ENCODE results near the gene WSCD1.

WSCD1 gene

DNA sequence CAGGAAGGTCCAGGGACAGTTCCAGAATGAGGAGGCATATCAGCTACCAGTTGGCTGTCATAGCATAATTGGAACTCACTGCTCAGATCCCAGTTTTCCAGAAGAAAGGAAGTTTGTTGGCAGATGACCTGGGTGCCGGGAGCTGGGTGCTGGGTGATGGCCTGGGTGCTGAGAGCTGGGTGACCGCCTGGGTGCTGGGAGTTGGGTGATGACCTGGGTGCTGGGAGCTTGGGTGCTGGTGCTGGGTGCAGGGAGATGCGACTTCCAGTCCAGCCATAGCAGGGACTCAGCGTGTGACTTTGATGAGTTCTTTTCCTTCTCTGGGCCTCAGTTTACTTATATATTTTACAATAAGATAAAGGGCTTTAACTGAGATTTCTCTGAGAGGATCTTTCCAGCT, 18.0 kb downstream of the WSCD1 start:
- no peak for DNase-seq

DNA sequence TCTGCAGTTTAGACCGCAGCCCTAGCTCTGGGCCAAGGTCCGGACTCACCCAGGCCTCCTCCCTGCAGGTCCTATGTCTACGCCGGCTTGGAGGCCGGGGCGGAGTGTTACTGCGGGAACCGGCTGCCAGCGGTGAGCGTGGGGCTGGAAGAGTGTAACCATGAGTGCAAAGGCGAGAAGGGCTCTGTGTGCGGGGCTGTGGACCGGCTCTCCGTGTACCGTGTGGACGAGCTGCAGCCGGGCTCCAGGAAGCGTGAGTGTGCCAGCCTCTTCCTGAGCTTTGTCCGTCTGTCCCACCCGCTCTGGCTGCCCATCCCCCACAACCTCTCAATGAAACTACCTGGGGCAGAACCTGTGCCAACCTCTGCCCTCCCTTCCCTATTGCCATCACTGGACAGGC, 20.1 kb downstream of the WSCD1 start:
- peak; percentile 3 for DNase-seq

DNA sequence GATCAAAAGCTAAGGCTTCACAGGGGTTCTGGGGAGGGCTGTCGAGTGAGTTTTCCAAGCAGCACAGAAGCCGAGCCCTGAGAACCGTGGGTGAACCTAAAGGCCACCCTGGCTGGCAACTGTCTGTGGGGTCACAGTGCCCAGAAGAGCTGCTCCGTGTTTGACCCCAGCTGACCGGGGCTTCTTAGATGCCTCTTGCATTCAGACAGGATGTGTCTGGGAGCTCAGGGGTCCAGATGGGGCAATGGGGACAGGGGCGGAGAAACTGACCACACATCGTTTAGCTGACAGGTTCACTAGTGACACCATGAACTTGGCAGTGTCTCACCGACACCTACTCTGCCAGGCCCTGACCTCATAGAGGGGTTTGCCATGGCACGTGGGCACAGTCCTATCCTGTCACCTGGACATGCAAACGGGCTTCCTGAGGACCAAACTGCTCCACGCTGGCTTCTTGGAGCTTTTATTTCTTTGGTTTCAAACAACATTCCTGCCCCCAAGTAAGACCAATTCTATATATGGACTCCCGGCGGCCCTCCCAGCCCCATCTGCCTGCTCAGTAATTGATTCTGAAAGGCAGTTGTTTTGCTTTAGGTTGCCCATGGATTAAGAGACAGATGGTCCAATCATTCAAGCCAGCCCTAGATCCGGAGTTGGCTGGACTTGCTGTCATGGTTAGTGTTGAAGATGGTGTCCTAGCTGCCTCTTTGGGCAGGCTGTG, 22.2 kb downstream of the WSCD1 start:
- no peak for DNase-seq

DNA sequence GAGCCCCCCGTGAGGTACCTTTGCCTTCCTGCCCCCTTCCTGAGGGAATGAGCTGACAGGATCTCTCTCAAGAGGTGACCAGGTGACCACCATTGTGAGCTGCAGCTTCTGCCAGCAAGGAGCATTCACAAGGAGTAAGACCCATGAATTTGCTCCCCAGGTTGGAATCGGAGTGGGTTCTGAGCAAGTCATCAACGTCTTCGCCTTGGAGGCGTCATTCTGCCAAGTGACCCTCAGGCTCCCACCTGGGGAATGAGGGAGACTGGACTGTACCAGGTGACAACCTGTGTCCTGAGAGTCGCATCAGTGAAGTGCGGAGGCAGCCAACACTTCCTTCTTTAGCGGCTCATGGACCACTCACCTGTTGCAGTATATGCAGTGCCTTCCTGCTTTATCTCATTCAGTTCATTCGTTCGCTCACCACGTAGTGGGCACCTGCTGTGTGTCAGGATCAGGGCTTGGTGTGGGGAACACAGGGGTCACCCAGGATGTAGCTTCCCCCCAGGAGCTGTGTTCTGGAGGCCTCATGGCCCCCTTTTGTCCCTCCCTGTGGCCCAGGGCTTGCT, 22.8 kb downstream of the WSCD1 start:
- no peak for DNase-seq

DNA sequence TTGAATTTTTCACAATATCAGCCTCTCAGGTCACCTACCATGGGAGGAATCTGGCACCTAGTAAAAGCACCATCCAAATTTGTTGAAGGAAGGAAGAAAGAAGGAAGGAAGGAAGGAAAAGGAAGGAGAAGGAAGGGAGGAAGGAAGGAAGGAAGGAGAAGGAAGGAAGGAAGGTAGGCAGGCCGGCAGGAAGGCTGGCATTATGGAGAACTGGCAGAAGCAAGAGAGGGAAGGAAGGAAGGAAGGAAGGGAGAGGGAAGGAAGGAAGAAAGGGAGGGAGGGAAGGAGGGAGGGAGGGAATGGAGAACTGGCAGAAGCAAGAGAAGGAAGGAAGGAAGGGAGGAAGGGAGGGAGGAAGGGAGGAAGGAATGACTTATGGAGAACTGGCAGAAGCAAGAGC, 24.3 kb downstream of the WSCD1 start:
- DNase-seq = no peak

DNA sequence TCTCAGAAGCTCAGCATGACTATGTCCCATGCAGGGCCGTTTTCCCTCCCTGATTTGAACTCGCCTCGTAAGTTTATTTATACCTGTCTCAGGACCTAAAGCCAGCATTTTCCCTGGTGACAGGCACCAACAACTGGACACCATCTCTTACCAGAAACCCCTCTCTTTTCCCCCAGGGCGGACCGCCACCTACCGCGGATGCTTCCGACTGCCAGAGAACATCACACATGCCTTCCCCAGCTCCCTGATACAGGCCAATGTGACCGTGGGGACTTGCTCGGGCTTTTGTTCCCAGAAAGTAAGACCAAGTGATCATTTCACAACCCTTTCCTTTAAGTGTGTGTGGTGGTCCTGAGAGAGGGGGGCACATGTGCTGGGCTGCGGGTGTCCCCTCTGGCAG, 24.7 kb downstream of the WSCD1 start:
- DNase-seq = no peak

DNA sequence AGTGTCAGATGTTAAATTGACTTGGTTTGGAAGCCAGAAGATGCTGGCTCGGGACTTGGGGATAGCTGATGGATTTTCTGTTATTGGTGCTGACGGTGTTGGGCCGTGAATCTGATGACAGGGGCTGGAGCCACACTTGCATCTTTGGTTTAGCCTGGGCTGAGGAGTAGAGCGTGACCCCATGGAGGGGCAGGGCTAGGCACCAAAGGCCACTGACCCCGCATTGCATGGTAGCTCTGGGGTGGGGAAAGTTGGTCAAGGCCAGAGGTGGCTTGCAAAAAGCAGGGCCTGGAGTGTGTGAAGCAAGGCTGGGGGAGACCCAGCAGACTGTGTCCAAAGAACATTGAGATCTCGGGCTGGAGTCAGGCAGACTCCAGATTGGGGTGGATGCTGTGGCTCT, 25.3 kb downstream of the WSCD1 start:
- DNase-seq = no peak

DNA sequence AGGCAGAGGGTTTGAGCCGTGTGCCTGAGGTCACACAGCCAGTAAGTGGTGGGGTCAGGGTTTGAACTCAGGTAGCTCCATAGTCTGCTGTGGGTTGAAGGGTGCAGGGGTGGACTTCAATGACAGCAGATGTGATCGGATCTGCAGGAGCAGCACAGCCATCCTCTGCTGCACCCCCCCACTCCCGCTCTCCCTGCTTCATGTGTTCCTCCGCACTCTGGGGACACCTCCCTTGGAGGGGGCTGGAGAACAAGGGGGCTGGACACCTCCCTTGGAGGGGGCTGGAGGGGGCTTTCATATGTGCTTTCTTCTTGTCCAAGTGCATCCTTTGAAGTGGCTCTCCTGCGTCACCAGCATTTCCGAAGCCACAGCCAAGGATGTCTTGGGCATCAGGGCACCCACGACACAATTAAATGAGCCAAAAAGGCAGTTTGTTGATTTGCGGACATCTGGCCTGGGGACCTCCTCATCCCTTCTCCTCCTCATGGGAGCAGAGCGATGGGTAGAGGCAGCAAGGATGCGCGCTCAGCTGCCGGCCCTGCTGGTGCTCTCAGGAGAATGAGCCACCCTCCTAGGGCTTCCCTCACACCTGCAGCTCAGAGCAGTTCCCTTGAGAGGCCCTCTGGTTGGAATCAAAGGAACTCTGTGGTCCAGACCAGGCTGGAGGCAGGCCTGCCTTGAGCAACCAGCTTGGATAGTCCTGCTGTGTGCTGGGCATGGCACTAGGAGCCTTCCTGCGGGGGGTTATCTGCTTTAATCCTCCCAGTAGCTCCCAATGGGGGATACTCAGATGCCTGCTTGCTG, 26.2 kb downstream of the WSCD1 start:
- DNase-seq = no peak

DNA sequence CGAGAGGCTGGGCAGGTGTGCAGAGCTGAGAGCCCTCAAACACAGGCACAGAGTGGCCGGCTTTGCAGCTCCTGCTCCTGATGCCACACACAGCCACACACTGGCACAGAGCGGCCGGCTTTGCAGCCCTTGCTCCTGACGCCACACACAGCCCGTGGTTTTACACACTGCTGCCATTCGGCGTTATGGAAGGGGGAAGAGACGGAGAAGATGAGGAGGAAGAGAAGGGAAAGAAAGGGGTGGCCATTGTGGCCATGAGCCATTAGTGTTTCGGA, 26.8 kb downstream of the WSCD1 start:
- DNase-seq = no peak

DNA sequence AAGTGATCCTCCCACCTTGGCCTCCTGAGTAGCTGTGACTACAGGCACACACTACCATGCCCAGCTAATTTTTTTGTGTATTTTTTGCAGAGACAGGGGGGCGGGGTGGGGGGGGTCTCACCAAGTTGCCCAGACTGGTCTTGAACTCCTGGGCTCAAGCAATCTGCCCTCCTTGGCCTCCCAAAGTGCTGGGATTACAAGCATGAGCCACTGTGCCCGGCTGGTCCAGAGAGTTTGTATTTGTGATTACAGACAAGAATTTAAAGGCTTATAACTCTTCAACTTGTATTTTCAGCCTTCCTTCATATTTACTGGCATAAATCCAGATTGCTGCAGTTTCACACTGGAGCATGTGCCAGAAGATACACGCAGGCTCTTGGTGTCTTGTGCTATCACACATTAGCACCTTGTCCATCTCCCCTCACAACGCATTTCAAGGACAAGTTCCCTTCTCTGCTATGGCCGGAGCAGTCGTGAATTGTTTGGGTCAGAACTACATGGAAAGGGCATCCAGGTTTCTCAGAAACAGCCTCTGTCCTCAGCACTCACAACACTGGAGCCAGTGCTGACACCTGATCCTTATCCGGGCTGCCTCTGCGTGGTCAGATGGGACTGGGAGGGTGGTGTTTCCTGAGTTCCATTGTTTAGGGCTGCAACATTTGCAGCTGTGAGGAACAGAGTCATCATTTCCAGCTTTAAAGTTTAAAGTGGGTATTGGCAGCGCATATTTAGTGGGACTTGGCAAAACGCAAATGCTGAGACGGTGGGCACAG, 28.1 kb downstream of the WSCD1 start:
- no peak for DNase-seq

DNA sequence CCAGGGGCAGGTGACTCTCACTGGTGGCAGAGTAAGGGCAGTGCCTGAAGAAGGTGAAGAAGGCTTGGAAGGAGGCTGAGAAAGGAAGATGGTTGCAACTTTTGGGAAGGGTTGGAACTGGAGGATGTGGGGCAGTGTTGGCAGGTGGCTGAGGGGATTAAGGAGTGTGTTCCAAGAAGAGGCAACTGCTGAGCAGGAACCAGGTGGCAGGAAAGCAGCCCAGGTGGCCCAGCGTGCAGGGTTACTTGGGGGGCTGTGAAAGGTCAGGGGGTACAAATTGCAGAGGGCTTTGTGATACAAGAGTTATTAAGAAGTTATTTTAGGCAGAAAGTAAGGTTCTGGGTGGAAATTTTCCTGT, 28.6 kb downstream of the WSCD1 start:
- DNase-seq = no peak

DNA sequence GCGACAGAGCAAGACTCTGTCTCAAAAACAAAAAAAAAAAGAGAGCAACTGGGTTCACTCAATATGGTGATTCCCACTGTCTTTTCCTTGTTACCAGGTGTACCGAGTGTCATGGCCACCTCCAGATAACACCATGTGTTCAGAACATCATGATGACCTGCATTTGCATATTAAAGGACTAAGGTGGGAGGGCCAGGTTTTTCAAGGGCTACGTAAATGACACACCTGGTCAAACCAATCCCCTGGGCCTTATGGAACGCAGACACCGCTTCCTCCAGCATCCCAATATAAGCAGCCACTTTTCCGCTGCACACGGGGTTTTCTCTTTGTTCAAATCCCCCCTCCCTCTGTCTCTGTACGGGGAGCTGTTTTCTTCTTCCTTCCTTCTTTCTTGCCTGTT, 29.3 kb downstream of the WSCD1 start:
- no peak for DNase-seq

DNA sequence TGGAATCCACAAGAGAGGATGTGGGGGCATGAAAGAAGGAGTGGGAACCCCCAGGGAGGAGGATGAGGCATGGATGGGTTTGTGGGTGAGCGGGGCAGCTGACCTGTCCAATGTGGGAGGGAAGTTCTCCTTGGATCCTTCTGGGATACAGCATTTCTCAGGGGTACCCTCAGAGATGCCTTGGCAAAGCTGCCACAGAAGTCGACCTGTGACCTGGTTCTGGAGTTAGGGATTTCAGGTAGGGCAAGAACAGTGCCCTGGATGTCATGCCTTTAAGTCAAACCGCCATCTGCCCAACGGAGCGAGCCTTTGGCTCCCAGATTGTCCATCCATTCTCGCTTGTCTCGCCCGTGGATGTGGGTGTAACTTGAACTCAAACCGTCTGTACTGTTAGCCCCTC, 30.0 kb downstream of the WSCD1 start:
- no peak for DNase-seq

DNA sequence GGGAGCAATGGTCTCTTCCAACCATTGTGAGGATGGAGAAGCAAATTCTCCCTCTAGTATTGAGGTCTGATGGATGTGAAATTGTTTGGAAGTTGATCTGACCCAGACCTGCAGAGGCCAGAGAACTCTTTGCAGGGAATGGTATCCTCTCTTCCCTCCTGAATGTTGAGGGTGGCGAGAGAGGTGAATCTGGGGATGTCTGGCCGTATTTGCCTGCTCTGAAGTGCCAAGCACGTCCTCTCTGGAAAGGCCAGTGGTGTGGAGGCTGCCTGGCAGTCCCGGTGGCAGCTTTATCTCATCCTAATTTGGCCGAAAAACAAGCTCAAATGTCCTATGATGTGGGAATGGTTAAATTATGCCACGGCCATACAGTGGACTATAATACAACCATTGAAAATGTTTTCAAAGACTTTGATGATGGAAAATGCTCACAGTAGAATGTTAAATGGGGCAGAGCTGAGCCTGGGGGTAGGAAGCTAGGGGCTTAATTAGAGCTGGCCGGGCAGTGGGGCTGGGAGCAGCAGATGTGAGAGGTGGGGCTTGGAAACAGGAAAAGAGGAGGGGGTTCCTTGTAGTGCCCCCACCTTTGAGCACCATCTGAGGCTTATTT, 30.8 kb downstream of the WSCD1 start:
- no peak for DNase-seq

DNA sequence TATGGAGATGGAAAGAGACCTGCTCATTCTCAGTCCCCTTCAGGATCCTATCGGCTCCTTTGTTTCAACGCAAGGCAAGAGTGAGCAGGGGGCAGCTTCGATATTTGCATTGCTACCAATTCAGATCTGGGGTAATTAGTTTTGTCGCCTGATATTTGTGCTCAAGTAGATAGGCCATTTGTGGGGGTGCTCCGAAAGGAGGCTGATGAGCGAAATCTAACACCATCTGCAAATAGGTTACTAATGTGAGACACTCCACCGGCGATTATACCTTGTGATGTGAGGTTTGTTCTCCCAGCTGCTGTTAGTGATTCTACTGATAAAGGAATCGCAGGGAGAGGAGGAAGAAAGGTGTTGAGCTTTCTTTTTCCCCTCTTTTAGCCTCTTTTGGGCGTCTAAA, 31.5 kb downstream of the WSCD1 start:
- DNase-seq = no peak

DNA sequence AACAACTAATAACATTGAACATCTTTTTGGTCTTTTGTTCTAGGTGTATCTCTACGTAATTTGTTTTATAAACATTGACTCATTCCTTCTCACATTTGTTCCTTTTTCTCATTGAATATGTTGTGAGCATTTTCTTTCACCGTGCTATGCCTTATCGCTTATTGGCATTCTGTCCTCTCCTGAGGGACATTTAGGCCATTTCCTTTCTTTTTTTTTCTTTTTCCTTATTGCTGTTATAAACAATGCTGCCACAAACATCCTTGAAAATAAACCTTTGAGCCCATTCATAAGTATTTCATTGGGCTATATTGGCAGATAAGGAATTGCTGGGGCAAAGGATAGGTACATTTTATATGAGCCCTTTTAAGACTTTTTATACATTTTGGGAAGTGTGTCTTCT, 32.4 kb downstream of the WSCD1 start:
- DNase-seq = no peak

DNA sequence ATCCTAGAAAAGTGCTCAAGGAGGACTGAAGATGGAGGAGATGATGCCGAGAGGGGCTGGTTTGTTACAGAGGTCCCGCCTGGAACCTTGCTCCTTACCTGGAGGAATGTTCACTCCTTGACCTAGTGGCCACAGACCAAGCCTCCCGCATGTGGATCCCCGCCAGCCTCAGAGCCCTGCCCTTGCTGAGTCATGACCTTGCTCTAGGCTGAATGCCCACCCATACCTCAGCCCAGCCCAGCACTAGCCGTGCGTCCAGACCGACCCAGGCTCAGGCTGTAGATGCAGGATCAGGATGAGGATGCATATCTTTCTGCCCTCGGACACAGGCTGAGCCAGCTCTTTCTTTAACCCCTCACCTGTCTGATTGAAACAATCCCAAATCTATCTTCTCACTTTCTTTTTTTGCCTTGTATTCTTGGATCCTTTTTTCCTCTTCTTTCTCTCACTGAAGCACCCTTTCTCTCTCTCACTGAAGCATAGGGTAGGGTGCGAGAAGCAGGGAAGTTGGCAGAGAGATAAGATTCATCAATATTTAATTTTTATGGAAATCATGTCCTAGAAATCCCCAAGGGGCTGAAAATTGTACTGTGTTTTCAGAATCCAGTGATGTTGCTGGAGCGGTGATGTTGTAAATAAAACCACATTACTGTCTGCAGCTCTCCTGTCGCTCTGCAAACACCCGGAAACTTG, 34.9 kb downstream of the WSCD1 start:
- DNase-seq = no peak

DNA sequence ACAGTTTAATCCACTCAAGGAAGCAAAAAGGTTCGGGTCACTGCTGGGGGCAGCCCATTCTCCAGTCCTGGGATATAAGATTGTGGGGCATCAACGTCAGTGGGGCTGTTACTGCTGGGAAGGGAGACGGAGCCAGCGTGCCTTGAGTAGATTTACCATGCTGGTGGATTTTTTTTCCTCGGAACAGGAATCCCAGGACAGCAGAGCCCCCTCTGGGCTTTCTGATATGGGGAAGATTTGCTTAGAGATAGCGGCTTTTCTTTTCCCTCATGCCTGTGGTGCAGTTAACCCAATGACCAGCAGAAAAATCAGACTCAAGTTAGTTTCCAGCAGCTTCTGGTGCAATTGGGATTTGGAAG, 35.4 kb downstream of the WSCD1 start:
- no peak for DNase-seq

DNA sequence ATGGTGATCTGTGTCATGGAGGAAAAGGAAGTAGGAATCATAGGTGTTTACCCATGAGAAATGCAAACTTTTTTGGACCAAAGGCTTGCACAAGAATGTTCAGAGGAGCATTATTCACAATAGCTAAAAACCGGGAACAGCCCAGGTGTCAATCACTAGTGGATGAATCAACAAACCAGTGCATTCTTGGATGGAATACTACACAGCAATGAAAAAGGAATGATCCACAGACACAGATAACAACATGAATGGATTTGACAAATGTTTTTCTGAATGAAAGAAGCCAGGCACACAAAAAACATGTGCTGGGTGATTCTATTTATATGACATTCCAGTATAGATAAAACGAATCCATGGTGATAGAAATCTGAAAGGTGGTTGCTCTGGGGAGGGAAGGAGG, 36.0 kb downstream of the WSCD1 start:
- no peak for DNase-seq

DNA sequence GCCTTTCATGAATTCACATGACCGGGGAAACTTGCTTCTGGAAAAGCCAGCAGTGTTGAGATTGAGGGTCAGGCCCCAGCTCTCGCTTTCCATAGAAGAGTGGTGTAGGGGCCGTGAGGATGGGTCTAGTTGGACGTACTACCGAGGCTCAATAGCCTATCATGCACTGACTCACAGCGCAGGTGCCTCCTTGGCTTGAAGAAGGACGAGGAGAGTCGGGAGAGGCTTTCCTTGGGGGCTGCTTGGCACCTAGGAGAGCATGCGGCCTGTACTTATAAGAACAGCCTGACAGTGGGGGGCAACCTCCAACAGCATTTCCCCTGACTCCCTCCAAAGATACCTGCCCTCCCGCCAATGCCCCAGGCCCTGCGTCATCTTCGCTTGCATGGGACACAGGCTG, 37.6 kb downstream of the WSCD1 start:
- DNase-seq = no peak

DNA sequence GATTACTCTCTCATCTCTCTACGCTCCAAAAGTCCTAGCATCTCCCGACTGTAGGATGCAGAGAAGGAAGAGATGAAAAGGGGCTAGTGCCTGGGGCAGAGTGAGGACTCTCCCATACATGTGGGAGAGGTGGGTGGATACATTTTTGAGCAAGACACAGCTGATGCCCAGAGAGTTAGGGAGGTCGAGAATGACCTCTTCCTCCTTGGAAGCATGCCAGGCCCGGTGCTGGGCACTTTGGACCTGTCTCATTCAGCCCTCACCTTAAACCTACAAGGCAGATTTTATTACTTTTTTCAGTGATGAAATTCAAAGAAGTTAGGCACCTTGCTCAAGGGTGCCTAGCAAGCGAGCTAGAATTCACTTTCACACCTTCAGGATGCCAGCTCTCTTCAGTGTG, 38.2 kb downstream of the WSCD1 start:
- DNase-seq = no peak

DNA sequence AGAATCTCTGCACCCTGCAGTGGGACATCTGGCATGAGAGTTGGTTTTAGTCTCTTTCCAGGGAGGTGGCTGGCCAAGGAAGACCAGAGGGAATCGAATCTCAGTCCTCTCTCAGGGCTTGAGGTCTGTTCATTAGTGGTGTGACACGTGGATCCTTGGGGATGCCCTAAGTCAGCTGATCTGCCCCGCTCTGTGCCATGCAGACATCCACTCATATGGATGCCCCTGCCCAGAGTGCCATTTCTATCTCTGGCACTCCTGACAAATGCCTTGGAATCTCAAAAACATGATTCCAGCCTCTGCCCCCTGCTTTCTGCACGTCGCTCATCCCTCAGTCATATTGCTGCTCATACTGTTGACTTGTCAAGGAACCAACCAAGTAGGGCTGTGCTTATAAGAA, 38.8 kb downstream of the WSCD1 start:
- no peak for DNase-seq

DNA sequence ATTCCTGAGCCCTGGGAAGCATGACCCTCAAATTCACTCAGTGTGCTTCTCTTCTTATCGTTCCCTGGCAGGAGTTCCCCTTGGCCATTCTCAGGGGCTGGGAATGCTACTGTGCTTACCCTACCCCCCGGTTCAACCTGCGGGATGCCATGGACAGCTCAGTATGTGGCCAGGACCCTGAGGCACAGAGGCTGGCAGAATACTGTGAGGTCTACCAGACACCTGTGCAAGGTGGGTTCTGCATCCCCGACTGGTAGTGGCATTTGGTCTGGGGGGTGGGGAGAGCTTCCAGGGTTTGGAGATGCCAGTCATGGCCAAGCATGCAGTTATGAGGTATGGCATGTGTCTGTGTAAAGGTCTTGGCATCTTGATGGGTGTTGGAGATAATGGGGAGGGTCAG, 39.4 kb downstream of the WSCD1 start:
- DNase-seq = no peak
